Measurements from ENCODE around the gene PLXNA4.

DNA sequence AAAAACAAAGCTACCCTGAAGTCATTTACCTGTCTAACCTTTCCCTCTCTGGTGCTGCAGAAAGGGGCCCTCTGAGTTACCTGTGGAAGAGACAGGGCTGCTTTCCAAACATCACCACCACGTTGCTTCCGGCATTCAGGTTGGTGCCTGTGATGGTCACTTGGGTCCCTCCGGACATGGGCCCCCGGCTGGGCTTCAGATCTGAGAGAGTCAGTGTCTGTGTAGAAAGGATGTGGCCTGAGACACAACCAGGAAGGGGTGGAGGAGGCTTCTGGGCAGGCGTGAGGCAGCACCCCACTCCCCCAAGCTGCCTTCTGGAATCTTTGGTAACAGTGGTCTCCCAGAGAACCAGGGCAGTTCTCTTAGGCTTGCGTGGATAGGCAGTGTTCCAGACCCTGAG lies 388.9 kb downstream of the PLXNA4 start:
- TF ChIP-seq, protein P1, sequence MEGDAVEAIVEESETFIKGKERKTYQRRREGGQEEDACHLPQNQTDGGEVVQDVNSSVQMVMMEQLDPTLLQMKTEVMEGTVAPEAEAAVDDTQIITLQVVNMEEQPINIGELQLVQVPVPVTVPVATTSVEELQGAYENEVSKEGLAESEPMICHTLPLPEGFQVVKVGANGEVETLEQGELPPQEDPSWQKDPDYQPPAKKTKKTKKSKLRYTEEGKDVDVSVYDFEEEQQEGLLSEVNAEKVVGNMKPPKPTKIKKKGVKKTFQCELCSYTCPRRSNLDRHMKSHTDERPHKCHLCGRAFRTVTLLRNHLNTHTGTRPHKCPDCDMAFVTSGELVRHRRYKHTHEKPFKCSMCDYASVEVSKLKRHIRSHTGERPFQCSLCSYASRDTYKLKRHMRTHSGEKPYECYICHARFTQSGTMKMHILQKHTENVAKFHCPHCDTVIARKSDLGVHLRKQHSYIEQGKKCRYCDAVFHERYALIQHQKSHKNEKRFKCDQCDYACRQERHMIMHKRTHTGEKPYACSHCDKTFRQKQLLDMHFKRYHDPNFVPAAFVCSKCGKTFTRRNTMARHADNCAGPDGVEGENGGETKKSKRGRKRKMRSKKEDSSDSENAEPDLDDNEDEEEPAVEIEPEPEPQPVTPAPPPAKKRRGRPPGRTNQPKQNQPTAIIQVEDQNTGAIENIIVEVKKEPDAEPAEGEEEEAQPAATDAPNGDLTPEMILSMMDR (conservative IDR thresholded peaks at IDR 0.05; ENCODE audit: low read depth in 2 of 2), result no peak
- no peak for TF ChIP-seq ZNF331 (CRISPR knock-in tag; IDR thresholded peaks at IDR 0.05; ENCODE audit: low read depth)
- no peak for TF ChIP-seq EZH2phosphoT487 (IDR thresholded peaks at IDR 0.05; ENCODE audit: unreplicated experiment)
- TF ChIP-seq EZH2 (IDR thresholded peaks at IDR 0.05; ENCODE audit: low read depth, unreplicated experiment), result no peak
- TF ChIP-seq, protein P2, sequence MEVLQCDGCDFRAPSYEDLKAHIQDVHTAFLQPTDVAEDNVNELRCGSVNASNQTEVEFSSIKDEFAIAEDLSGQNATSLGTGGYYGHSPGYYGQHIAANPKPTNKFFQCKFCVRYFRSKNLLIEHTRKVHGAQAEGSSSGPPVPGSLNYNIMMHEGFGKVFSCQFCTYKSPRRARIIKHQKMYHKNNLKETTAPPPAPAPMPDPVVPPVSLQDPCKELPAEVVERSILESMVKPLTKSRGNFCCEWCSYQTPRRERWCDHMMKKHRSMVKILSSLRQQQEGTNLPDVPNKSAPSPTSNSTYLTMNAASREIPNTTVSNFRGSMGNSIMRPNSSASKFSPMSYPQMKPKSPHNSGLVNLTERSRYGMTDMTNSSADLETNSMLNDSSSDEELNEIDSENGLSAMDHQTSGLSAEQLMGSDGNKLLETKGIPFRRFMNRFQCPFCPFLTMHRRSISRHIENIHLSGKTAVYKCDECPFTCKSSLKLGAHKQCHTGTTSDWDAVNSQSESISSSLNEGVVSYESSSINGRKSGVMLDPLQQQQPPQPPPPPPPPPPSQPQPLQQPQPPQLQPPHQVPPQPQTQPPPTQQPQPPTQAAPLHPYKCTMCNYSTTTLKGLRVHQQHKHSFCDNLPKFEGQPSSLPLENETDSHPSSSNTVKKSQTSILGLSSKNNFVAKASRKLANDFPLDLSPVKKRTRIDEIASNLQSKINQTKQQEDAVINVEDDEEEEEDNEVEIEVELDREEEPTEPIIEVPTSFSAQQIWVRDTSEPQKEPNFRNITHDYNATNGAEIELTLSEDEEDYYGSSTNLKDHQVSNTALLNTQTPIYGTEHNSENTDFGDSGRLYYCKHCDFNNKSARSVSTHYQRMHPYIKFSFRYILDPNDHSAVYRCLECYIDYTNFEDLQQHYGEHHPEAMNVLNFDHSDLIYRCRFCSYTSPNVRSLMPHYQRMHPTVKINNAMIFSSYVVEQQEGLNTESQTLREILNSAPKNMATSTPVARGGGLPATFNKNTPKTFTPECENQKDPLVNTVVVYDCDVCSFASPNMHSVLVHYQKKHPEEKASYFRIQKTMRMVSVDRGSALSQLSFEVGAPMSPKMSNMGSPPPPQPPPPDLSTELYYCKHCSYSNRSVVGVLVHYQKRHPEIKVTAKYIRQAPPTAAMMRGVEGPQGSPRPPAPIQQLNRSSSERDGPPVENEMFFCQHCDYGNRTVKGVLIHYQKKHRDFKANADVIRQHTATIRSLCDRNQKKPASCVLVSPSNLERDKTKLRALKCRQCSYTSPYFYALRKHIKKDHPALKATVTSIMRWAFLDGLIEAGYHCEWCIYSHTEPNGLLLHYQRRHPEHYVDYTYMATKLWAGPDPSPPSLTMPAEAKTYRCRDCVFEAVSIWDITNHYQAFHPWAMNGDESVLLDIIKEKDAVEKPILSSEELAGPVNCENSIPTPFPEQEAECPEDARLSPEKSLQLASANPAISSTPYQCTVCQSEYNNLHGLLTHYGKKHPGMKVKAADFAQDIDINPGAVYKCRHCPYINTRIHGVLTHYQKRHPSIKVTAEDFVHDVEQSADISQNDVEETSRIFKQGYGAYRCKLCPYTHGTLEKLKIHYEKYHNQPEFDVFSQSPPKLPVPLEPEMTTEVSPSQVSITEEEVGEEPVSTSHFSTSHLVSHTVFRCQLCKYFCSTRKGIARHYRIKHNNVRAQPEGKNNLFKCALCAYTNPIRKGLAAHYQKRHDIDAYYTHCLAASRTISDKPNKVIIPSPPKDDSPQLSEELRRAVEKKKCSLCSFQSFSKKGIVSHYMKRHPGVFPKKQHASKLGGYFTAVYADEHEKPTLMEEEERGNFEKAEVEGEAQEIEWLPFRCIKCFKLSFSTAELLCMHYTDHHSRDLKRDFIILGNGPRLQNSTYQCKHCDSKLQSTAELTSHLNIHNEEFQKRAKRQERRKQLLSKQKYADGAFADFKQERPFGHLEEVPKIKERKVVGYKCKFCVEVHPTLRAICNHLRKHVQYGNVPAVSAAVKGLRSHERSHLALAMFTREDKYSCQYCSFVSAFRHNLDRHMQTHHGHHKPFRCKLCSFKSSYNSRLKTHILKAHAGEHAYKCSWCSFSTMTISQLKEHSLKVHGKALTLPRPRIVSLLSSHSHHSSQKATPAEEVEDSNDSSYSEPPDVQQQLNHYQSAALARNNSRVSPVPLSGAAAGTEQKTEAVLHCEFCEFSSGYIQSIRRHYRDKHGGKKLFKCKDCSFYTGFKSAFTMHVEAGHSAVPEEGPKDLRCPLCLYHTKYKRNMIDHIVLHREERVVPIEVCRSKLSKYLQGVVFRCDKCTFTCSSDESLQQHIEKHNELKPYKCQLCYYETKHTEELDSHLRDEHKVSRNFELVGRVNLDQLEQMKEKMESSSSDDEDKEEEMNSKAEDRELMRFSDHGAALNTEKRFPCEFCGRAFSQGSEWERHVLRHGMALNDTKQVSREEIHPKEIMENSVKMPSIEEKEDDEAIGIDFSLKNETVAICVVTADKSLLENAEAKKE (CRISPR knock-in tag; IDR thresholded peaks at IDR 0.05), result no peak

Data from GM23338 (cell line).